ENCODE data around the gene OSBPL3. TPM values are rescaled to one million over a fixed set of nuclear protein-coding genes. Genes with fewer than 3 reads are reported as not detected.

The OSBPL3 gene
- total RNA-seq, 1 experiment from 2014 or later, result 11.6 TPM

DNA sequence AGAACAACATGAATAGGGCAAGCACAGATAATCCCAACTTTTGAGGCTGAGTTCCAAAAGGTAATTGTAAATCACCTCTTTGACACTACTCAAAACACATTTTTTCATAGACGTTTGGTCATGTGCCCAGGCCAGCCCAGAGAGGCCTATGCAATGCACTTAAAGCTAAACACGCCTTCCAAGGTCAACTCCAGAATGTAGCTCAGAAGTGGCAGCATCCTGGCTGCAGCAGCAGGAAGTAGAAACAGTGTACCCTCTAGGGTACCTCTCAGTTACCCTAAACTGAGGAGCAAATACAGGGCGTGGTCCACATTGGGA, 58.7 kb downstream of the OSBPL3 start:
- Histone ChIP-seq H3K4me3 (ENCODE audit: low read length) (no peak overlapping the region), H3K27me3 (ENCODE audit: low read length) (no peaks in the 10 kb centered on the region), H3K9me3 (ENCODE audit: low read length) (no peaks in the 10 kb centered on the region), H3K4me1 (ENCODE audit: insufficient read depth, low read length) (peaks cover 33% of the 10 kb centered on the region), H3F3A (ENCODE audit: low read length, unreplicated experiment) (no peaks in the 10 kb centered on the region), H3K9ac (ENCODE audit: low read length) (peak overlapping the region; percentile 24; the same call in 1 of the 2 replicates), H3K79me2 (ENCODE audit: low read length) (peaks cover 69% of the 10 kb centered on the region), H3K9me2 (replicated peaks; ENCODE audit: low read length) (no peaks in the 10 kb centered on the region), H3K36me3 (ENCODE audit: low read depth, low read length) (no peaks in the 10 kb centered on the region), H3K4me2 (ENCODE audit: low read length) (peak overlapping the region; percentile 78), H2AFZ (ENCODE audit: low read length) (no peak overlapping the region), H4K20me1 (ENCODE audit: low read length) (no peaks in the 10 kb centered on the region), H3K27ac (ENCODE audit: low read length) (peak overlapping the region; percentile 80)
- ATAC-seq, result no peak; the same call in 1 of the 2 replicates
- intact Hi-C loops (cut with micrococcal nuclease), result loop anchor here (2.0 to 5.0 kb wide), 2 partner anchors 15 to 51 kb away; no protein-coding TSS in a partner anchor
- no TSS peak for BruUV-seq (replicated peaks)
- TF ChIP-seq EZH2 (IDR thresholded peaks at IDR 0.05; ENCODE audit: low read length, unreplicated experiment) (no peak), EZH2phosphoT487 (IDR thresholded peaks at IDR 0.05; ENCODE audit: borderline replicate concordance, low read length) (no peak)
- TF ChIP-seq, protein P1, sequence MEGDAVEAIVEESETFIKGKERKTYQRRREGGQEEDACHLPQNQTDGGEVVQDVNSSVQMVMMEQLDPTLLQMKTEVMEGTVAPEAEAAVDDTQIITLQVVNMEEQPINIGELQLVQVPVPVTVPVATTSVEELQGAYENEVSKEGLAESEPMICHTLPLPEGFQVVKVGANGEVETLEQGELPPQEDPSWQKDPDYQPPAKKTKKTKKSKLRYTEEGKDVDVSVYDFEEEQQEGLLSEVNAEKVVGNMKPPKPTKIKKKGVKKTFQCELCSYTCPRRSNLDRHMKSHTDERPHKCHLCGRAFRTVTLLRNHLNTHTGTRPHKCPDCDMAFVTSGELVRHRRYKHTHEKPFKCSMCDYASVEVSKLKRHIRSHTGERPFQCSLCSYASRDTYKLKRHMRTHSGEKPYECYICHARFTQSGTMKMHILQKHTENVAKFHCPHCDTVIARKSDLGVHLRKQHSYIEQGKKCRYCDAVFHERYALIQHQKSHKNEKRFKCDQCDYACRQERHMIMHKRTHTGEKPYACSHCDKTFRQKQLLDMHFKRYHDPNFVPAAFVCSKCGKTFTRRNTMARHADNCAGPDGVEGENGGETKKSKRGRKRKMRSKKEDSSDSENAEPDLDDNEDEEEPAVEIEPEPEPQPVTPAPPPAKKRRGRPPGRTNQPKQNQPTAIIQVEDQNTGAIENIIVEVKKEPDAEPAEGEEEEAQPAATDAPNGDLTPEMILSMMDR (conservative IDR thresholded peaks at IDR 0.05; ENCODE audit: low read depth, low read length), result no peak
- ChIA-PET CTCF (no interaction called here), POLR2A (ENCODE audit: unreplicated experiment) (interaction anchor here (0.5 kb wide), 1 partner anchor 39 kb away, joined by 5 read pairs; no protein-coding TSS in a partner anchor)
- DNase-seq, result peak; percentile 8

DNA sequence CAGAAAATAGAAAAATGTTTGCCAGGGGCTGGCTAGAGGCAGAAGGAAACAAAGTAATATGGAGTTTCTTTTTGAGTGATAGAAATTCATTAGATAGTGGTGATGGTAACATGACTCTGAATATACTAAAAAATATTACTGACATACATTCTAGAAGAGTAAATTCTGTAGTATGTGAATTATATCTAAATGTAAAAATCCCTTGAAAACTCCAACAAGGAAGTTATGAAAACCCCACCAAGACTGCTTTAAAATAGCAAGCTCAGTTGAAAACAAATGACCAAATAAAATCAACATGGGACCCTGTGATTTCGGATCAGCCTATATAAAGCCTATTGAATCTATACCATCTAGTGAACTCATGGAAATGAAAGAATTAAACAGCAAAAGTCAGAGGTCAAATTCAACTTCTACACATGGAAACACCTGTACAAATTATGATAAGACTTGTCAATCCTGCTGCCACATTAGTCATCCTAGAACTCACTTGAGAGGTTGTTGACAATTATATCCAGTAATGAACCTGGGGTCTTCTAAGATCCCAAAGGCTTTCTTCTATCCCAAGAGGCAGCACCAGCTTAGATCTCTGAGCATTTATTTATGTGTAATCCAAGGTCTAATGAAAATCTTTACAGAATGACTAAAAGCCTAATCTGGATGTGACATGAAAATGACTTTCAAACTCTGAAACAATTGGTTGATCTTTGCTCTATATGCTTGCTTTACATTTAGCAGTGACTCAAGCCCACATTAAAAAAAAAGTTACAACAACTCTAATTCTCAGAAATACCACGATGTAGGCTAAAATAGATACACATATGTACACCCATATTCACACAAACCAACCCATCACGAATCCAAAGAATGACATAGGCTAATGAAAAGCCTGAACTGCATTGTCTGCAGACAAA, 59.3 kb downstream of the OSBPL3 start:
- ATAC-seq (peak; percentile 10; the same call in 1 of the 2 replicates), DNase-seq (peak; percentile 58)
- Histone ChIP-seq H2AFZ (ENCODE audit: low read length) (no peak overlapping the region), H3K9me3 (ENCODE audit: low read length) (no peaks in the 10 kb centered on the region), H3K36me3 (ENCODE audit: low read depth, low read length) (no peaks in the 10 kb centered on the region), H3K79me2 (ENCODE audit: low read length) (peaks cover 64% of the 10 kb centered on the region), H3K9ac (ENCODE audit: low read length) (peak overlapping the region; percentile 24; the same call in 1 of the 2 replicates), H3K4me2 (ENCODE audit: low read length) (peak overlapping the region; percentile 78), H3K27me3 (ENCODE audit: low read length) (no peaks in the 10 kb centered on the region), H4K20me1 (ENCODE audit: low read length) (no peaks in the 10 kb centered on the region), H3K9me2 (replicated peaks; ENCODE audit: low read length) (no peaks in the 10 kb centered on the region), H3K4me3 (ENCODE audit: low read length) (no peak overlapping the region), H3K4me1 (ENCODE audit: insufficient read depth, low read length) (peaks cover 33% of the 10 kb centered on the region), H3F3A (ENCODE audit: low read length, unreplicated experiment) (no peaks in the 10 kb centered on the region), H3K27ac (ENCODE audit: low read length) (peak overlapping the region; percentile 80)
- TF ChIP-seq, protein P1 (conservative IDR thresholded peaks at IDR 0.05; ENCODE audit: low read depth, low read length), result no peak
- no peak for TF ChIP-seq EZH2 (IDR thresholded peaks at IDR 0.05; ENCODE audit: low read length, unreplicated experiment)
- TF ChIP-seq EZH2phosphoT487 (IDR thresholded peaks at IDR 0.05; ENCODE audit: borderline replicate concordance, low read length), result no peak
- ChIA-PET CTCF (no interaction called here), POLR2A (ENCODE audit: unreplicated experiment) (interaction anchor here (0.6 kb wide), 1 partner anchor 38 kb away, joined by 6 read pairs; no protein-coding TSS in a partner anchor)
- intact Hi-C loops (cut with micrococcal nuclease), result loop anchor here (2.0 to 5.0 kb wide), 2 partner anchors 14 to 52 kb away; no protein-coding TSS in a partner anchor
- no TSS peak for BruUV-seq (replicated peaks)
